GM18858 (cell line): ENCODE measurements around the gene CNGA1.
"Not testable (repeated sequence)": the region's sequence is repeated elsewhere in the genome, so short reads cannot be mapped to it uniquely, and the experiment has no call there.

Source experiments
- ATAC-seq: cut with Tn5 transposase; IDR thresholded peaks from one replicate; pipeline ENCODE4 v1.9.1; 2021; ENCODE audit not compliant: unreplicated experiment

CNGA1 gene

DNA sequence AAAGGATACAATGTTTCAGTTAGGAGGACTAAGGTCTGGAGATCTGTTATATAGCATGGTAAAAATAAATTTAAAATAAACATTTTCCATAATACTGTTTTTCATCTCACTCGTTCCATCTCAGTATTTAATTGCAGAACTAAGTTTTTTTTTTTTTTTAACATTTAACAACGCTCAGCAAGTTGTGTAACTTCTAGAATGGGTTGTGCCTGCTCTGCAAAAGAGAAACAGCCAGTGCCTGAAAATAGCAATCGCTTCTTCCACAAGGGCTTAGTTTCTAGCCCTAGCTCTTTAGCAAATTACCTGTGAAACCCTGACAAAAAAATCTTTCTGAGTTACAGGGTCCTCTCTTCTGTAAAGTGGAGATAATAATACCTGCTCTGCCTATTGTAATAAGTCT lies 41.9 kb downstream of the CNGA1 start:
- ATAC-seq: no peak

DNA sequence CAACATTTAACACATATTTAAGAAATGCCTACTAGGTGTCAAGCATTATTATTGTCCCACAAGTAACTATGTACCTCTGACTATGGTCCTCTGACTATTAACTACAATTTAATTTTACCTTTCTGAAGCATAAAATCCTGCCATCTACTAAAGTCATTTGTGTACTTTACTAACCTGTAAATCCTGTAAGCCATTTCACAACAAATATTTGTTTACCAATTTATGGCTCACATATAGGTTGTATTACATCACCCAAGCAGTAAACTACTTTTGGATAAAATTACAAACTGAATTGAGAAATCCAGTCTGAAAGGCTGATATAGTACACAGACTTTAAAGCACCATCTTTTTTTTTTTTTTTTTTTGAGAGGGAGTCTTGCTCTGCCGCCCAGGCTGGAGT lies 43.8 kb downstream of the CNGA1 start:
- no peak for ATAC-seq

DNA sequence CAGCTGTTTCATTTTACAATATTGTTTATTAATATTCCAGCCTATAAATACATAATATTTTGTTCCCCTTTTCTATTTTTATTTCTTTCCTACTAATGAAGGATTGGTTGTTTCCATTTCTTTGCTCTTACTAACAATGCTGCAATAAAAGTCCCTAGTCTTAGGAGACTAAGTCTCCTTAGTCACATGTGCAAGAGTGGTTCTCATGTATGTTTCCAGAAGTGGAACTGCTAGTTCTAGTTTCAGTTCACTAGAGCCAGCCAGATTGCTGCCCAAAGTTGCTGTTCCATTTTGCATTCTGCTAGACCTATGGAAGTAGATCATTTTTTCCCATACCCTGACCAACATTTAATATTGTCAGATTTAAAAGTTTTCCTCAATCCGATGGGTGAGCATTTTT lies 44.3 kb downstream of the CNGA1 start:
- ATAC-seq: peak; percentile 96

DNA sequence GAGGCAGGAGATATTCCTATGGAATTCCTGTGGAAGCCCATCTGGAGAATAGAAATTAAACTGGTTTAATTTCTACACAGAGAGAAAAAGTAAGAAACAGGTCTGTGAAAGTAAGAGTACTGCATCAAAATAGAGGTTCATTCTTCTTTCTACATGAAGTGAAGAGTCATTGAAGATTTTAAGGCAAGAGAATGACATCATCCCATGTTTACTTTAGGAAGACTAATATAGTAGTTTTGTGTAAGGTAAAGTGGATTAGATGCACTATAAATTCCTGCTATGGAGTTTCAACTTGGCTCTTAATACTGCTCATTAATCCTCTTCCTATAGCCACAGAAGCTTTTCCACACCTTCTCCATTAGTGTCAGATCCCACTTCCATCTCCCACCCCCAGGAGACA lies 47.6 kb downstream of the CNGA1 start:
- no peak for ATAC-seq

DNA sequence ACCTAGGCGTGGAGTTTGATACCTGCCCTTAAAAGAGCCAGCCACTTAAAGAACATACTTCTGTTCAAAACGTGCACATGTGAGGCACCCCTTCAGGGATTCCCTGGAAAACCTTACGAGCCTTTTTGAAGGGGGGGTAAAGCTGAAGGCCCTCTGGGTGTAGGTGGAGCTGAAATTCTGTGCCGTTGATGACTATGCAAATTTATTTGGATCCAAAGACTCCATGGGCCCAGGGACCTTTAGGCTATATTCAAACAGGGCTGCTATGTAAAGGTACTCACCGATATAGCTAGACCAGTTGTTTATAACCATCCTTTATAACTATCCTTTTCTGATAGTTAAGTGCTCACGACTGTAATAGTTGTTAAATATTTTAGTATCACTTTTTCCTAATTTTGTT lies 61.8 kb downstream of the CNGA1 start:
- ATAC-seq: no peak

DNA sequence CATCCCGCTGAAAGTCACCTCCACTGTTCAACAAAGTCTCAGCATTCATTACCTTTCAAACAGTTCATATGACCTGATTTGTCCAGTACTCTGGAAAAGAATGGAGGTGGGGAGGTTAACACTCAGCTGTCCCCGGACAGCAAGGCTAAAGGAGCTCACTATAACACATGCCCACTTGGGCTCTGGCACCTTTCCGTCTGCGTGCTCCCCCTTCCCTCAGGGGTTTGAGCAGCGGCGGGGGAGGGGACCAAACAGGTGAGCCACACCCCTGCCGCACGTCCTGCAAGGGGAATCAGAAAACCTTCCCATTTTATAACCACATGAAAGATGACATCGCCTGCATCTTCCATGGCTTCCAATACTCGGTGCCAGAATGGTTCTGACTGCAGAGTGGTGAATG lies 62.2 kb downstream of the CNGA1 start:
- ATAC-seq: no peak

DNA sequence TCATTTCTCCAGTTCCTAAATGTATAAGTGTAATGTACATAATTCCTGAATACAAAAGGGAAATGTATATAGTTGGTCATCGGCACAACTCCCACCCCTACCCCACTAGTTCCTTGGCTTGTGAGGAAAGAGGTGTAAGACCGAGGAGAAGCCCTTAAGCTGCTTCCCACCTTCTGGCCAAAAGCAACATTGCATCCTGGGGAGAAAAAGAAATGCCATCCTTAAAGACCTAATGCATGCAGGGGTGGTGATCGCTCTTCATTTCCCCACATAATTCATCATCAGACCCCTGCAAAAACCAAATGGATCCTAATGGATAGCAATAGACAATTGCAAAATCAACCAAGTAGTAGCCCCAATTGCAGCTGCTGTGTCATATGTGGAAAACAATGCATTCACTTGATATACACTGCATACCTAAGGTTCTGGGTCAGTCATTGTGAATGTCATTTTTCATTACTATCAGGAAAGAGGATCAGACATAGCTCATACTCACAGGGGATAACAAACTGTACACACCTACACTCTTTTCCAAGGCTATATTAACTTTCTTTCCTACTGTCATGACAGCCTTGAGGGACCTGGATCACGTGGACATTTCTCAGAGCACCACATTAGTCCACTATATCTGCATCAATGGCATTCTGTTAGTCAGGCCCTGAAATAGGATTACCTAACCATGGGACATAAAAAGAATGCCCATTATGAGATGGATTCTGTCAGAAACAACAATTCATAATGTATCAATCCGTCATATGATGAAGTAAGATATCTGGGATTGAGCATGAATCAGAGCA lies 70.4 kb downstream of the CNGA1 start:
- ATAC-seq: no peak

DNA sequence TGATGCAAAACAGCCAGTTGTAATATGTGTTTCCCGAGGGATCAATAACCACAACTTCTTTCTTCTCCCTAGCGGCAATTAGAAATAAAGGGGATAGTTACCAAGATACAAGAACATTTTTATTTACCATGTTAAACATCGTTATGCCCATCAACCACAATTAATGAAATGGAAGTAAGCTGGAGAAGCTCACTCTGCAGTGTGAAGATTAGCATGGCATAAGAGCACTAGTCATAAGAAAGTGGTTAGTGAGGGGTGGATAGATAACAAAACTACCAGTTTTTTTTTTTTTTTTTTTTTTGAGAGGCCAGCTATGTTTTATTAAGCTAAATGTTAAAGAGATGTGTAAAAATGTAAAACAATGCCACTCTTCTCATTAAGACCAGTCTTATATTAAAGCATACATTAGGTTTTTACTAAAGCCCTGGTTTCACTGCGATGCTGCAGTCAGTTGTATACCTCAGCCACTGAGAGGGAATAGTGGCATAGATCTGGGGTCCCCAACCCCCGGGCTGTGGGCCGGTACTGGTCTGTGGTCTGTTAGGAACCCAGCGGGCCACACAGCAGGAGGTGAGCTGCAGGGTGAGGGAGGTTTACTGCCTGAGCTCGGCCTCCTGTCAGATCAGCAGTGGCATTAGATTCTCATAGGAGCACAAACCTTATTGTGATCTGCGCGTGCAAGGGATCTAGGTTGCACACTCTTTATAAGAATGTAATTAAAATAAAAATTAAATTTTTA lies 74.2 kb downstream of the CNGA1 start:
- ATAC-seq: no peak

DNA sequence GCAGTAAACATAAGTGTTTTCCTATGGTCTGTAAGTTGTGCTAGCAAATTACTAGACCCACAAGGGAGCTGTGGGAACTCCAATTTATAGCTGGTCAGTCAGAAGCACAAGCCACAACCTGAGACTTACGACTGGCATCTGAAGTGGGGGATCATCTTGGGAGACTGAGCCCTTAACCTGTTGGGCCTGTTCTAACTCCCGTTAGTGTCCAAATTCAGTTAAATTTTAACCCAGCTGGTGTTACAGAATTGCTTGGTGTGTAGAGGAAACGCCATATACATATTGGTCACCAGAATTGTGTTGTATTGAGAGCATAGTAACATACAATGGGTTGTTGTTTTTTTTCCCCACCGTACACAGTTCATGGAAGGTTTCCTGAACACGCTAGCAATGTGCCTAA lies 77.0 kb downstream of the CNGA1 start:
- ATAC-seq: no peak

DNA sequence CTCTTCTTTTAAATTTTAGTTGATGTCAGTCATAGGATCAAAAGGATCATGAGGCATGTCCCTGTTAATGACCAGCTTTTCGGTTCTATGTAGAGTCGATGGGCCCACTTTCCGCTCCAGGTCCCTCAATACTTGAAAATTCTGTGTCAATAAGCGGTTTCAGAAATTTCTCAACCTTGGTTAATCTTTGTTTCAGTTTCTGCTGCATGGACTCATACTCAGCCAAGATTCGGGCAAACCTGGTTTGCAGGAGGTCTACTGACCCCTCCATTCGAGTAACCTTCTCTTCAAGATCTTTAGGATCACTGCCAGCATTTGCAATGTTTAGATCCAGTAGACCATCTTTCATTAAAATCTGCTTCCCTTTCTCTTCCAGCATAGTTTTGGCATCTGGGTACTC lies 80.1 kb downstream of the CNGA1 start:
- ATAC-seq: no peak

DNA sequence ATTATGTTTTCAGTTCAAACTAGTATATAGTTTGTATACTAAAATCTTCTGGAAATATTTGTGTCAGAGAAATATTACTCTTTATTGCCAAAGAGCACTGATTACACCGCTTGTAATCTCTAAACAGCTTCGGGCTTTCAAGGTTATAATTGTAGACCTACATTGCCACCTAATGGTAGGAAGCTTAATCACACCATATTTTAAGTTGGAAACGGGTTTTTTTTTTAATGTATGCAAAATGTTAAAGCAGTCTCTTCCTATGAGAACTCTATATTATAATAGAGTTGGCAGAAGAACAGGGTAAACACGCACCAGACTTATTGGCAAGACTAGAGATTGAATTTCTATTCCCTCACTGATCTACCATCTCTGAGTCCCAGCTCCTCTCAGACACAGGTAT lies 82.6 kb downstream of the CNGA1 start:
- ATAC-seq: peak; percentile 59

DNA sequence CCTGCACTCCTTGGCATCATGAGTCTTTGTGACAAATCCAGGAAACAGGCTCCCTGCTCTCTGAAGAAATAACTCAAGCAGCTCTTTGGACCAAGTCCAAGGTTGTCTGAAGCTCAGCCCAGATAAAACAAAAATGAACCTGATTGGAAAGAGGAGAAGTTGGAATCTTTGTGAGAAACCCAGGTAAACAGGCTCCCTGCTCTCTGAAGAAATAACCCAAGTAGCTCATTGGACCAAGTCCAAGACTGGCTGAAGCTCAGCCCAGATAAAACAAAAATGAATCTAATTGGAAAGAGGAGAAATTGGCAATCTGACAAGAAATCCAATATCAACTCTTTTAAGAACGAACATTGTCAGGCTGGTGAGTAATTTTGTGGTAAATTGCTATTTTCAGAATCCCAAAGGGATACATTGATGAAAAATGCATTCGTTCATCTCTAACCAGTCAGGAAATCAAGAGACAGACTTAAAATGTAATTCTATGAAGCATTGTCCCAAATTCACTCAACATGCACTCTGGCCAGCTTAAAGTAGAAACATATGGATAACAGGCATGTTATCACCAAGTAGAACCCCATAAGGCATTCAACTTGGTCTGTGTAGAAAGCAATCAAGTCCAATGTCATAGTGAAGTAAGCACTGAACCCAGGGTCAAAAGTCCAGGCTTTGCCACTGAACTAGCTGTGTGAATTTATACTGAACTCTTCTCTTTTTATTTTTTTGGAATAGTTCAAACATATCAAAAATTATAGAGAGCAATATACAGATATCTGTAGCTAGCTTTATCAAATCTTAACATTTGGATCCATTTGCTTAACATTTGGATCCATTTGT lies 85.3 kb downstream of the CNGA1 start:
- ATAC-seq: no peak

DNA sequence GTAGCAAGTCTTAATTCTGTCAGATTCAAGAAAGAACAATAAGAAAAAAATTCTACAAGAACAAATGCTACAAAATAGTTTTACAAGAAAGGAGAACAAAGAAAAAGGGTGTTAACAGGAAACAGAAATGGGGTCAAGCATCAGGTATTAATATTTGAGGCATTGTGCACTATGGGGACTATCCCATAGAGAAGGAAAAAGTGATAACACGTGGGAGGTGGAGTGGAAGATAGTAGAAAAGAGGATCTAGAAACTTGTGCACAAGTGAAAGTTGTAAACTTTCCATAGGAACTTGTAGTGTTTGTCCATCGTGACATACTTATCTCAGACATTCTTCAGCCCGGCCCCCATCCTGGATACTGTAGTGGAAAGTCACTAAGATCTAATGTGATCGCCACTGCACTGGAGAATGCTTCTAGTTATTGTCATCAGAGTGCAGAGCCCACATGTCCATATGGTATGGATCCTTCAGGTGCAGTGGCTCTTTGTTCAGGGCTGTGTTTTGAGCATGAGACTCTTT lies 86.7 kb downstream of the CNGA1 start:
- ATAC-seq: no peak

DNA sequence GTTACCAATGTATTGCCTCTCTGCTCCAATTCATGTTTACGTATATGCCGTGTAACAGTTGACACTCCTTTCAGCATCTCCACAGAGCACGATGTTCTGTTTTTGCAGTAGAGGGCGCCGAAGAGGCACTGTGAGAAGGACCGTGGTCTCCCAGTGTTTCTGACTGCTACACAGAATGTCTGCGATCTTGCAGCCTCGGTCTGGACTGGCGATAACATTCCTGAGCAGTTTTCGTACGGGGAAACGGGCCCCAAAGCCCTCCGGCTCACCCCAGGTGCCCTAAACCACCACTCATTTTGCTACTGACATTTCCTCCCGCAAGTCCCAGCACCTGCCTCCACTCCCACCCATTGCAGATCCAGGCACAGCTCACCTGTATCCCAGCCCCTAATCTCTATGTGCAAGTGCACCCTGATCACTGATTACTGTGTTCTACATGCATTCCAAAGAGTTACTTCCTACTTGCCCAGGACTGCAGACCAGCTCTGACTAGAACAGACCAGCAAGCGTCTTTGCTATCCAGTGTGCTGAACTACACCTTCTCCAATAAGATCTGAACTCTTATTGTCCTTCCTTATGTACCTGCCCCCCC lies 89.7 kb downstream of the CNGA1 start:
- peak; percentile 90 for ATAC-seq

DNA sequence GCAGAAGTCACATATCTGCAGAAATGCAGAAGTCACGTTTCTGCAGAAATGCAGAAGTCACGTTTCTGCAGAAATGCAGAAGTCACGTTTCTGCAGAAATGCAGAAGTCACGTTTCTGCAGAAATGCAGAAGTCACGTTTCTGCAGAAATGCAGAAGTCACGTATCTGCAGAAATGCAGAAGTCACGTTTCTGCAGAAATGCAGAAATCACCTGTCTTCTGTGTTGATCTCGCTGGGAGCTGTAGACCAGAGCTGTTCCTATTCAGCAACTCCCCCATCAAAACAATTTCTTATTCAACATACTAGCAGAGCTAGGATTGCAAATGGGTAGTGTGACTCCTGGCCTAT lies 93.2 kb downstream of the CNGA1 start:
- not testable (repeated sequence) for ATAC-seq

DNA sequence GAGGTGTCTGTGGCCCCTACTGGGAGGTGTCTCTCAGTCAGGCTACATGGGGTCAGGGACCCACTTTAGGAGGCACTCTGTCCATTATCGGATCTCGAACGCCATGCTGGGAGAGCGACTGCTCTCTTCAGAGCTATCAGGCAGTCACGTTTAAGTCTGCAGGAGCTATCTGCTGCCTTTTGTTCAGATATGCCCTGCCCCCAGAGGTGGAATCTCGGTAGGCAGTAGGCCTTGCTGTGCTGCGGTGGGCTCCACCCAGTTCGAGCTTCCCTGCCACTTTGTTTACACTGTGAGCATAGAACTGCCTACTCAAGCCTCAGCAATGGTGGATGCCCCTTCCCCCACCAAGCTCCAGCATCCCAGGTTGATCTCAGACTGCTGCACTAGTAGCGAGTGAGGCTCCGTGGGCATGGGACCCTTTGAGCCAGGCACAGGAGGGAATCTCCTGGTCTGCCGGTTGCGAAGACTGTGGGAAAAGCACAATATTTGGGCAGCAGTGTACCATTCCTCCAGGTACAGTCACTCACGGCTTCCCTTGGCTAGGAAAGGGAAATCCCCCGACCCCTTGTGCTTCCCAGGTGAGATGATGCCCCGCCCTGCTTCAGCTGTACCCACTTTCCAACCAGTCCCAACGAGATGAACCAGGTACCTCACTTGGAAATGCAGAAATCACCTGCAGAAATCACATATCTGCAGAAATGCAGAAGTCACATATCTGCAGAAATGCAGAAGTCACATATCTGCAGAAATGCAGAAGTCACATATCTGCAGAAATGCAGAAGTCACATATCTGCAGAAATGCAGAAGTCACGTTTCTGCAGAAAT lies 93.8 kb downstream of the CNGA1 start:
- ATAC-seq: not testable (repeated sequence)

DNA sequence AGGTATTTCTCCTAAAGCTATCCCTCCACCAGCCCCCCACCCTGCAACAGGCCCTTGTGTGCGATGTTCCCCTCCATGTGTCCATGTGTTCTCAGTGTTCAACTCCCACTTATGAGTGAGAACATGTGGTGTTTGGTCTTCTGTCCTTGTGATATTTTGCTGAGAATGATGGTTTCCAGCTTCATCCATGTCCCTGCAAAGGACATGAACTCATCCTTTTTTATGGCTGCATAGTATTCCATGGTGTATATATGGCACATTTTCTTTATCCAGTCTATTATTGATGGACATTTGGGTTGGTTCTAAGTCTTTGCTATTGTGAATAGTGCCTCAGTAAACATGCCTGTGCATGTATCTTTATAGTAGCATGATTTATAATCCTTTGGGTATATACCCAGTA lies 99.3 kb downstream of the CNGA1 start:
- ATAC-seq: not testable (repeated sequence)

DNA sequence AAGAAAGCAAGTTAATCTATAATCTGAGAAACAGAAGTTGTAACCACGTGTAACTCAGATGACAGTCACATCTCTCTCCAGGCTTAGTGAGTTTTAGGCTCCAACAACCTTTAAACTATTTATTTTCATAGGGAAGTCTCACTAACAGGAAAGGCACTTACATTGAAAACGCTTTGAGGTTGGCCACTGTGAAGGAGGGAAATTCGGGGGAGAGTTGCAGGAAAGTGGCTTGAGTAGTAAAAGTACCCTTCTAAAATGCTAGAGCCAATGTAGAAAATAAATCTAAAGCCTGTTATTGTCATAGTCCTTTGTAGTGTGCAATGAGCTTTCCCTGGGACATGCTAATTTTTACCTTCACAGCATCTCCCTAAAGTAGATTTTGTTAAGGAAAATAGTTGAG lies 101.1 kb downstream of the CNGA1 start:
- no peak for ATAC-seq

DNA sequence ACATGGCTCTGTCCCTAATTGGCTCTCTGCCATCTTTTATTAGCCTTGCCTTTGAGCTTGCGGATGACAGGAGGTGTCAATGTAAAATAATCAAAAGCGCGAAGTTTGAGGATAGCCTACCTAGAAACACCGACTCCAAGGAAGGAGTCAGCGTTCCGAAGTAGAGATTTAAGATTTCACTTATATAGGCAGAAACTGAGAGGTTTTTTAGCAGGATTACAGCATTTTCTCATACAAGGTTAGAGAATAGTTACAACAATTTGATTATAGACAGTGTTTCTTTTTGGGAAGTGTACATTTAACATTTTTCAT lies 101.6 kb downstream of the CNGA1 start:
- peak; percentile 7 for ATAC-seq

DNA sequence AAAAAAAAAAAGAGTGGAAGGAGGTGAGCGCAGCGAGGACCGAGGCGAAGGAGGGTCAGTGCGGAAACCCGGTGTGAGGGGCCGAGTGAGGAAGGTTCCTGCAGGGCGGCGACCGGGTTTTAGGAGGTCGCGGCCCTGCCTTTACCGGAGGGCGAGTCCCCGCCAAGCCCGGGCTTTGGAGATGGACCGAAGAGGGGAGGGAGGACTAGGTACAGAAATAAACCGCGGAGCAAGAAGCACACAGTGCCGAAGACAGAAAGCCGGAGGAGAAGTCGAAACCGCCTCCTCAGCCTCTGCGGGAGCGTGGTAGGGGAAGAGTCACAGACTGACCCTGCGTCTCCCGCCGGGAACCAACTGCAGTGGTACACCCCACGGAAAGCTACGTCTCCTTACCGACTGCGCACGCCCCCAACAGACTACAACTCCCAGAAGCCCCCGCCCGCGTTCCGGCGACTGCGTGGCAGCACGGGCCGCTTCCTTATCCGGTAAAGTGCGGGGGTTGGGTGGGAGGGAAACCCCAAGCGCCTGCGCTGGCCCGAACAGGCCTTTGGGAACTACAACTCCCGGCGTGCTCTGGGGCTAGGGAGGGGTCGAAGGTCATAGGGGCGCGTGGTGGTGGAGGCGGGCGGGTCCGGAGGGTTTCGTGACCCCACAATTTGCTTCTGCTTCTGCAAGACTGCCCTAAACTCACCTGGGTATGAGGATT lies 102.1 kb downstream of the CNGA1 start, which contains the start of gene NFXL1:
NFXL1 (minus strand) TSS at position 364 of the 706 bp plus-strand sequence. CDS start 380 bp downstream, outside the sequence.
- peak; percentile 95 for ATAC-seq
